Esophagus squamous epithelium (tissue), 4 donors: ENCODE results near the gene DLEC1.

ENCODE experiments used
- CTCF ChIP-seq, 6 experiments: fragments of 450-650 bp in 4 of 6; fragments of 200-600 bp in 2 of 6; sonication (generic) in 2 of 6; IDR thresholded peaks; one replicate each; pipeline ENCODE4 v1.5.1; 2016 to 2019; ENCODE audit warnings: antibody characterized with exemption in 6 of 6, mild to moderate bottlenecking in 4 of 6, moderate library complexity in 4 of 6
- POLR2A ChIP-seq, 4 donors: fragments of 450-650 bp; IDR thresholded peaks; one replicate each; pipeline ENCODE4 v1.6.1; 2017; ENCODE audit warnings: antibody characterized with exemption in 4 of 4, mild to moderate bottlenecking in 4 of 4, moderate library complexity in 3 of 4

GRCh38 chr3:38165722-38166387, 126.8 kb downstream of the DLEC1 start:
- TF ChIP-seq CTCF (IDR thresholded peaks at IDR 0.05): no peak
- no peak for TF ChIP-seq POLR2A (IDR thresholded peaks at IDR 0.05)
